Measurements from ENCODE around the gene RAB40C. TPM values are rescaled to one million over a fixed set of nuclear protein-coding genes. Genes with fewer than 3 reads are reported as not detected.

RAB40C gene
- total RNA-seq, 2 experiments from 2014 or later = 13.3 to 17.6 TPM

DNA sequence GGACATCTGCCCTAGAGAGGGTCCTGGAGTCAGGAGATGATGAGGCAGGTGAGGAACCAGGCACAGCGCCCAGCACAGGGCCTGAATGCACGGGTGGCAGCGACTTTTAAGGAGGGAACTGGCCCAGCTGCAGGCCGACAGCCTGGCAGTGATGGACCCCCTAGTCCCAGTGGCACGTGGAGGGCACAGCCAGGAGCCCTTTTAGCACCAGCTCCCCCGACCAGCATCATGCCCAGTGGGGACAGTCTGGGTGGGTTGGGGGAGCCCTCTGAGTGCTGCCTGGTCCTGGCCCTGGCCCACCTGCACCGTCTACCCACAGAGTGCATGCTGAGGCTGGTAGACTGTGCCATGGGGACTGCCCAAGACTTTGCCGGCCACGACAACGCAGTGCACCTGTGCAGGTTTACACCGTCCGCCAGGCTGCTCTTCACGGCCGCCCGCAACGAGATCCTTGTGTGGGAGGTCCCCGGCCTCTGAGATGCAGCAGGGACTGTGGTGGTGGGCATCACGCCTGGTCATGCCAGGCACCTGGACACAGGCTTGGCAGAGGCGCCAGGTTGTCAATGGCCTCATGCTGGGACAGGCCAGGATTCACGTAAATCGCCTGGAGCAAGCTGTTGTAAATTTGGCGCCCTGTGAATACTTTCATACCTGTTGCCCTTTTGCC is 77.4 kb downstream of the RAB40C start:
- H3K27me3 Mint-ChIP-seq = no peaks in the 10 kb centered on the region
- H3K36me3 Mint-ChIP-seq (ENCODE audit: low read depth) = peaks cover 2% of the 10 kb centered on the region
- H3K4me1 Mint-ChIP-seq = peaks cover 6% of the 10 kb centered on the region
- no peak for DNase-seq
- peak overlapping the region; percentile 80 for H3K4me3 Mint-ChIP-seq
- POLR2A ChIA-PET = interaction anchor here (0.6 kb wide), 1 partner anchor 13 kb away, joined by 3 read pairs; the partner anchor contains the start of gene STUB1
- CTCF ChIA-PET = interaction anchor here (0.6 to 2.9 kb wide), 12 partner anchors 10 to 34 kb away, joined by 3 to 13 read pairs (median 4); partner anchors contain the start of genes STUB1, WDR24 and WDR90
- no peaks in the 10 kb centered on the region for H3K9me3 Mint-ChIP-seq
- peak overlapping the region; percentile 89 for H3K27ac Mint-ChIP-seq

- Mint-ChIP-seq H3K4me1 (peaks cover 6% of the 10 kb centered on the region), H3K4me3 (peak within 1 kb of the TSS; percentile 80), H3K36me3 (ENCODE audit: low read depth) (peaks cover 4% of the 10 kb centered on the region), H3K27me3 (no peaks in the 10 kb centered on the region), H3K27ac (peak within 1 kb of the TSS; percentile 89), H3K9me3 (no peaks in the 10 kb centered on the region)
- ChIA-PET CTCF (interaction anchor here (0.6 to 2.9 kb wide), 13 partner anchors 9 to 35 kb away, joined by 3 to 13 read pairs (median 4); partner anchors contain the start of genes STUB1, WDR24 and WDR90), POLR2A (interaction anchor here (0.6 kb wide), 1 partner anchor 12 kb away, joined by 3 read pairs; the partner anchor contains the start of gene STUB1)
- DNase-seq = peak; percentile 93
Observed at GRCh38 chr16:667780-668518, 78.1 kb downstream of the RAB40C start, which contains the start of gene RHOT2. RHOT2 (plus strand) TSS chr16:668132; CDS start chr16:668200, 68 bp downstream.

DNA sequence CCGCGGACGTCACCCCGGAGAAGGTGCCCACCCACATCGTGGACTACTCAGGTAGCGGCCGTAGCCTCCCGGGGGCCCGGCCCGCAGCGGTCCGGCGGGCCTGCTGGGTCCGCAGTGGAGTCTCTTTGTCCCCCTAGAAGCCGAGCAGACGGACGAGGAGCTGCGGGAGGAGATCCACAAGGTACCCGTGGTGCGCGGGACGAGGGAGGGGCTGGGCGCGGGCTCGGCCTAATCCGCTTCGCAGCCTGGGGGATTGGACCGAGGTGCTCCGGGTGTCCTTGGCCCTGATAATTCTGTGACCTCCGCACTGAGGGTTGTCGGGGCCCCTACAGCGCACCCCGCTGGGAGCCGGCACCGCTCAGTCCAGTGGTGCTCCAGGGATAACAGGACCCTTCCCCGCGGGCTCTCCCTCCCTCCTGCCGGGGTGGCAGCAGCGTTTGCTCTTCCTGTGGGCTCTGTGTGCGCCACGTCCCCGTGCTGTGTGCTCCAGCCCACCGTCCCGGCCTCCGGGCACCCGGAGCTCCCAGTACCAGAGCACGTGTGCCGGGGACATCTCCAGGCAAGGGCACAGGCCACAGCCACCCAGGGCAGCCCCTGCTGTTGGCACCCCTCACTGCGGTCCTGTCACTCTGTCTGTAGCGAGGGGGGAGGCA is 78.8 kb downstream of the RAB40C start:
- Mint-ChIP-seq H3K4me1 (peaks cover 6% of the 10 kb centered on the region), H3K36me3 (ENCODE audit: low read depth) (peaks cover 6% of the 10 kb centered on the region), H3K4me3 (peak overlapping the region; percentile 75), H3K9me3 (no peaks in the 10 kb centered on the region), H3K27ac (peak overlapping the region; percentile 68), H3K27me3 (no peaks in the 10 kb centered on the region)
- ChIA-PET POLR2A (interaction anchor here (0.6 kb wide), 1 partner anchor 19 kb away, joined by 3 read pairs; no protein-coding TSS in a partner anchor), CTCF (interaction anchor here (0.6 to 2.9 kb wide), 10 partner anchors 8 to 21 kb away, joined by 3 to 13 read pairs (median 5); partner anchors contain the start of genes STUB1 and WDR90)
- no peak for DNase-seq

DNA sequence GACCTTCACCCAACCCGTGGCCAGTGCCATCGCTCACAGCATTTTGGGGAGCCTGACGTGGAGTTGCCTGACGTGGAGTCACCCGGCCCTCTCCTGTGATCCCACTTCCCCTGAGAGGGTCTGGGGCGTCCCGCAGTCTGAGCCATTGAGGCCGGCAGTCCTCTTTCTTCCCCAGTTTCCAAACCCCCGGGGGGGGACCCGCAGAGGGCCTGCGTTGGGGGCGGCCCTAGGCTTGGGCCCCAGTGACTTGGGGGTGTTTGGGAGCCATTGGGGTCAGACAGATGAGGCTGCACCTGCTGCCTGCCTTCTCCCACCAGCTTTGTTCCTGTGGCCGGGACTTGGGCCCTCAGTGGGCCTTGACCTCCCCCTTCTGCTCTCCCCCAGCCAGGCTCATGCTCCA is 79.8 kb downstream of the RAB40C start:
- ChIA-PET CTCF (interaction anchor here (2.3 kb wide), 1 partner anchor 10 kb away, joined by 9 read pairs; the partner anchor contains the start of gene STUB1), POLR2A (no interaction called here)
- no peak overlapping the region for H3K27ac Mint-ChIP-seq
- H3K36me3 Mint-ChIP-seq (ENCODE audit: low read depth) = peaks cover 6% of the 10 kb centered on the region
- no peaks in the 10 kb centered on the region for H3K27me3 Mint-ChIP-seq
- H3K4me1 Mint-ChIP-seq = peaks cover 6% of the 10 kb centered on the region
- peak overlapping the region; percentile 75 for H3K4me3 Mint-ChIP-seq
- no peak for DNase-seq
- no peaks in the 10 kb centered on the region for H3K9me3 Mint-ChIP-seq

- Mint-ChIP-seq H3K27me3 (peaks cover 3% of the 10 kb centered on the region), H3K36me3 (ENCODE audit: low read depth) (peaks cover 6% of the 10 kb centered on the region), H3K4me3 (no peak overlapping the region), H3K27ac (no peak overlapping the region), H3K9me3 (no peaks in the 10 kb centered on the region), H3K4me1 (peaks cover 8% of the 10 kb centered on the region)
- POLR2A ChIA-PET = no interaction called here
- DNase-seq = no peak
- CTCF ChIA-PET = interaction anchor here (0.7 to 2.3 kb wide), 2 partner anchors 9 to 23 kb away, joined by 3 to 9 read pairs; partner anchors contain the start of gene STUB1
Observed at GRCh38 chr16:670485-671352, 80.9 kb downstream of the RAB40C start.

GRCh38 chr16:671353-672131 is 81.7 kb downstream of the RAB40C start:
- CTCF ChIA-PET = interaction anchor here (0.7 kb wide), 1 partner anchor 24 kb away, joined by 3 read pairs; no protein-coding TSS in a partner anchor
- H3K4me1 Mint-ChIP-seq = peaks cover 8% of the 10 kb centered on the region
- H3K36me3 Mint-ChIP-seq (ENCODE audit: low read depth) = peaks cover 6% of the 10 kb centered on the region
- H3K27ac Mint-ChIP-seq = no peak overlapping the region
- H3K9me3 Mint-ChIP-seq = no peaks in the 10 kb centered on the region
- POLR2A ChIA-PET = no interaction called here
- H3K27me3 Mint-ChIP-seq = peaks cover 3% of the 10 kb centered on the region
- H3K4me3 Mint-ChIP-seq = no peak overlapping the region
- no peak for DNase-seq

DNA sequence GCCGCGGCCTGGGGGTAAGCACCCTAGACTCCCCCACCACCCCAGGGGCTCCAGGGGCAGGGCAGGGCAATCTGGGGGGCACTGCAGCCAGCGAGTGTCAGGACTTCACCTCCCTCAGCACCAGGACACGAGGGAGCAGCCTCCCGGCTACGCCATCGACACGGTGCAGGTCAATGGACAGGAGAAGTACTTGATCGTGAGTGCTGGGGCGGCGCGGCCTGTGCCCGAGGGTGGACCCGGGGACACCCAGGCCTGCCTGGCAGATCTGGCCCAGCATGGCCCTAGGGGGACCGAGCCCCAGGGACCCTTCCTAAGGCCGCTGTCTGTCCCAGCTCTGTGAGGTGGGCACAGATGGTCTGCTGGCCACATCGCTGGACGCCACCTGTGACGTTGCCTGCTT is 82.5 kb downstream of the RAB40C start:
- Mint-ChIP-seq H3K4me1 (peaks cover 10% of the 10 kb centered on the region), H3K27ac (no peak overlapping the region), H3K4me3 (no peak overlapping the region), H3K27me3 (peaks cover 3% of the 10 kb centered on the region), H3K9me3 (no peaks in the 10 kb centered on the region), H3K36me3 (ENCODE audit: low read depth) (peaks cover 6% of the 10 kb centered on the region)
- DNase-seq = no peak
- CTCF ChIA-PET = interaction anchor here (1.4 kb wide), 1 partner anchor 12 kb away, joined by 4 read pairs; the partner anchor contains the start of gene JMJD8
- POLR2A ChIA-PET = no interaction called here

GRCh38 chr16:672851-673250 is 83.0 kb downstream of the RAB40C start:
- peaks cover 6% of the 10 kb centered on the region for H3K36me3 Mint-ChIP-seq (ENCODE audit: low read depth)
- H3K9me3 Mint-ChIP-seq = no peaks in the 10 kb centered on the region
- CTCF ChIA-PET = interaction anchor here (1.4 kb wide), 1 partner anchor 12 kb away, joined by 4 read pairs; the partner anchor contains the start of gene JMJD8
- H3K27ac Mint-ChIP-seq = no peak overlapping the region
- POLR2A ChIA-PET = no interaction called here
- H3K4me1 Mint-ChIP-seq = peaks cover 6% of the 10 kb centered on the region
- peaks cover 3% of the 10 kb centered on the region for H3K27me3 Mint-ChIP-seq
- no peak for DNase-seq
- H3K4me3 Mint-ChIP-seq = no peak overlapping the region

DNA sequence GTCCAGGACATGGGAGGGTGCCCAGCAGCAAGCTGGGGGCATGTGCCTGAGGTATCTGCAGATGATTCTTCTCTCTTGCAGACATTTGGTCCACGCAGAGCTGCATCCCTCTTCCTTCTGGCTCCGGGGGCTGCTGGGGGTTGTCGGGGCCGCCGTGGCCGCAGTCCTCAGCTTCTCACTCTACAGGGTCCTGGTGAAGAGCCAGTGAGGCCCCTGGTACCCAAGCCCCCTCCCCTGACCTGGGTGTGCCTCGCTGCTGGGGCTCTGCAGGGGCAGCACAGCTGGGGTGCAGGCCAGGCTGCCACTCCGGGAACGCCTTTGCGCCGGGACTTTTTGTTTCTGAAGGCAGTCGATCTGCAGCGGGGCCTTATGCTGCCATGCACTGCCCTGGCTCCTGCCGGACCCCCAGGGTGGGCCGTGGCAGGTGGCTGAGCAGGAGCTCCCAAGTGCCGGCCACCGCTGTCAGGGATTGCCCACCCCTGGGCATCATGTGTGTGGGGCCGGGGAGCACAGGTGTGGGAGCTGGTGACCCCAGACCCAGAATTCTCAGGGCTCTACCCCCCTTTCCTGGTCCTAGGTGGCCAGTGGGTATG is 83.6 kb downstream of the RAB40C start:
- Mint-ChIP-seq H3K9me3 (no peaks in the 10 kb centered on the region), H3K27me3 (peaks cover 3% of the 10 kb centered on the region), H3K27ac (no peak overlapping the region), H3K36me3 (ENCODE audit: low read depth) (peaks cover 6% of the 10 kb centered on the region), H3K4me3 (no peak overlapping the region), H3K4me1 (peaks cover 6% of the 10 kb centered on the region)
- POLR2A ChIA-PET = no interaction called here
- DNase-seq = no peak
- CTCF ChIA-PET = interaction anchor here (1.4 kb wide), 1 partner anchor 11 kb away, joined by 4 read pairs; the partner anchor contains the start of gene JMJD8

DNA sequence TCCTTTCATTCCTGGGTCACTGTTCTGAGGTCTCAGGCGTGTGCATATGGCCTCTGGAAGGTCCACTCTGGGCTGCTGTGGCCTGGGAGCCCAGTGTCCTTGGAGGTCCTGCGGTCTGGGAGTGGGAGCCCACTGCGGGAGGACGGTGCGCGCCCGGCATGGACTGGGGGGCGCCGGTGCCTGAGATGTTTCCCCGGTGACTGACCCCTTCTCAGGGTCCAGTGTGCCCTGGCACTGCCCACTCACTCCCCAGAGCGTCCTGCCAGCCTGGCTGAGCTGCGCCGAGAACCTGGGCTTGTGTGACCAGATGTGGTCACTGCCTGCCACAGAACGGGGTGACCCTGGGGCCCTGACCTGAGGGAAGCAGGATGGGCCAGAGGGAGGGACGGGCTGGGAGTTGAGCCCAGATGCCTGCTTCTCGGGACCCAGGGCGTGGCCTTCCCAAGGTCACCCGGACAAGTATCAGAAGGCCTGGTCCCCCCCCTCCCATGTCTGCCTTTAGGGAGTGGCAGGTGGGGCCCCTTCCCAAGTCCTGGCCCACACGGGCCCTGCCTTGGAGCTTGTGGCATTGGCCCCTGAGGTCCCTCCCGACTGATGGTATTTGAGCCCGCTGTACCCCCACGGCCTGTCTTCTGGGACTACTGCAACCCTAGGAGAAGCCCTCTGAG is 84.5 kb downstream of the RAB40C start:
- ChIA-PET CTCF (interaction anchor here (1.4 kb wide), 1 partner anchor 16 kb away, joined by 4 read pairs; the partner anchor contains the start of gene WDR24), POLR2A (no interaction called here)
- no peaks in the 10 kb centered on the region for H3K9me3 Mint-ChIP-seq
- H3K27me3 Mint-ChIP-seq = peaks cover 3% of the 10 kb centered on the region
- H3K4me3 Mint-ChIP-seq = no peak overlapping the region
- no peak for DNase-seq
- H3K36me3 Mint-ChIP-seq (ENCODE audit: low read depth) = peaks cover 6% of the 10 kb centered on the region
- no peak overlapping the region for H3K27ac Mint-ChIP-seq
- peaks cover 10% of the 10 kb centered on the region for H3K4me1 Mint-ChIP-seq
